ENCODE measurements around the gene PCF11.

DNA sequence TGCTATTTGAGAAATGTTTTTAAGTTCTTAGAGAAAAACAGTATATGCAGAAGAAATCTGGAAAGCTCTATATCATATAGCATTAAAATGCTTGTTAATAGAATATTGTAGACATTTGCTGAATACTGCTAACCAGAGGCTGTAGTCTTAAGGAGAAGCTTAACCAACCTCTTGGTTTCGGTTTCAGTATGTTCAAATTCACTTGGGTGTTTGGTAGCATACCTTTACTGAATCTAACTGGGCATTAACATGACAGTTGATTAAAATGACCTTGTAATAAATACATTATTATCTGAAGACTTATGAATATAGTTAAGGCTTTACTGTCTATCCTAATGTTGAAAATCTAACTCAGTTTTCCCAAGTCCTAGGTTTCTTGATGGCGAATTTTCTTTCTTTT lies 5.4 kb downstream of the PCF11 start:
- TF ChIP-seq, protein P1, sequence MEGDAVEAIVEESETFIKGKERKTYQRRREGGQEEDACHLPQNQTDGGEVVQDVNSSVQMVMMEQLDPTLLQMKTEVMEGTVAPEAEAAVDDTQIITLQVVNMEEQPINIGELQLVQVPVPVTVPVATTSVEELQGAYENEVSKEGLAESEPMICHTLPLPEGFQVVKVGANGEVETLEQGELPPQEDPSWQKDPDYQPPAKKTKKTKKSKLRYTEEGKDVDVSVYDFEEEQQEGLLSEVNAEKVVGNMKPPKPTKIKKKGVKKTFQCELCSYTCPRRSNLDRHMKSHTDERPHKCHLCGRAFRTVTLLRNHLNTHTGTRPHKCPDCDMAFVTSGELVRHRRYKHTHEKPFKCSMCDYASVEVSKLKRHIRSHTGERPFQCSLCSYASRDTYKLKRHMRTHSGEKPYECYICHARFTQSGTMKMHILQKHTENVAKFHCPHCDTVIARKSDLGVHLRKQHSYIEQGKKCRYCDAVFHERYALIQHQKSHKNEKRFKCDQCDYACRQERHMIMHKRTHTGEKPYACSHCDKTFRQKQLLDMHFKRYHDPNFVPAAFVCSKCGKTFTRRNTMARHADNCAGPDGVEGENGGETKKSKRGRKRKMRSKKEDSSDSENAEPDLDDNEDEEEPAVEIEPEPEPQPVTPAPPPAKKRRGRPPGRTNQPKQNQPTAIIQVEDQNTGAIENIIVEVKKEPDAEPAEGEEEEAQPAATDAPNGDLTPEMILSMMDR (IDR thresholded peaks at IDR 0.05) = no peak
- no peak for TF ChIP-seq POLR2A (IDR thresholded peaks at IDR 0.05)

Data from heart left ventricle (tissue), 13 donors.